Trophoblast cell (in vitro differentiated cells and primary cell): ENCODE measurements around the gene UBE2E2.

Experiments used
- DNase-seq, 2 donors: peaks; one replicate each; pipeline ENCODE4 v3.0.0-alpha.2; 2016
- H2AFZ ChIP-seq: 2 replicates; pipeline ENCODE4 v1.6.1; 2013; ENCODE audit warnings: low read length, moderate library complexity, mild to moderate bottlenecking; ENCODE audit not compliant: insufficient read depth, poor library complexity
- H2AK5ac ChIP-seq: 2 replicates; pipeline ENCODE4 v1.6.1; 2013; ENCODE audit warnings: mild to moderate bottlenecking, low read length
- H2BK120ac ChIP-seq: 2 replicates; pipeline ENCODE4 v1.6.1; 2013; ENCODE audit warnings: low read length, mild to moderate bottlenecking, moderate library complexity; ENCODE audit not compliant: insufficient read depth, poor library complexity
- H2BK12ac ChIP-seq: 2 replicates; pipeline ENCODE4 v1.6.1; 2013; ENCODE audit warnings: mild to moderate bottlenecking, low read length, moderate library complexity
- H2BK5ac ChIP-seq: 2 replicates; pipeline ENCODE4 v1.6.1; 2013; ENCODE audit warnings: low read length, low read depth, moderate library complexity, mild to moderate bottlenecking; ENCODE audit not compliant: poor library complexity
- H3K14ac ChIP-seq: 2 replicates; pipeline ENCODE4 v1.6.1; 2013; ENCODE audit warnings: mild to moderate bottlenecking, low read length
- H3K18ac ChIP-seq: 2 replicates; pipeline ENCODE4 v1.6.1; 2013; ENCODE audit warnings: mild to moderate bottlenecking, low read length
- H3K23ac ChIP-seq: 2 replicates; pipeline ENCODE4 v1.6.1; 2013; ENCODE audit warnings: low read length
- H3K27ac ChIP-seq: 2 replicates; pipeline ENCODE4 v1.5.1; 2013; ENCODE audit warnings: low read depth, mild to moderate bottlenecking, inconsistent platforms, low read length, moderate library complexity
- H3K27me3 ChIP-seq: 2 replicates; pipeline ENCODE4 v1.6.1; 2013; ENCODE audit warnings: inconsistent platforms, mild to moderate bottlenecking, low read length, moderate library complexity; ENCODE audit not compliant: insufficient read depth
- H3K36me3 ChIP-seq, 2 experiments: 1 replicate in 1 of 2; 2 replicates in 1 of 2; pipeline ENCODE4 v1.6.1; 2013; ENCODE audit warnings: low read length in 2 of 2, mild to moderate bottlenecking in 2 of 2, moderate library complexity in 1 of 2; ENCODE audit not compliant: insufficient read depth in 2 of 2, control insufficient read depth in 1 of 2
- H3K4ac ChIP-seq: 2 replicates; pipeline ENCODE4 v1.6.1; 2013; ENCODE audit warnings: low read depth, mild to moderate bottlenecking, low read length, moderate library complexity
- H3K4me1 ChIP-seq, 2 experiments: 1 replicate in 1 of 2; 2 replicates in 1 of 2; pipeline ENCODE4 v1.6.1; 2013; ENCODE audit warnings: low read length in 2 of 2, mild to moderate bottlenecking in 2 of 2, moderate library complexity in 1 of 2; ENCODE audit not compliant: insufficient read depth in 2 of 2, control insufficient read depth in 1 of 2
- H3K4me2 ChIP-seq: 2 replicates; pipeline ENCODE4 v1.6.1; 2013; ENCODE audit warnings: inconsistent platforms, mild to moderate bottlenecking, low read length, moderate library complexity
- H3K4me3 ChIP-seq: 2 replicates; pipeline ENCODE4 v1.5.1; 2013; ENCODE audit warnings: mild to moderate bottlenecking, low read depth, low read length, inconsistent platforms
- H3K79me1 ChIP-seq: one replicate; pipeline ENCODE4 v1.6.1; 2013; ENCODE audit warnings: low read length
- H3K79me2 ChIP-seq: 2 replicates; pipeline ENCODE4 v1.6.1; 2013; ENCODE audit warnings: low read length, mild to moderate bottlenecking; ENCODE audit not compliant: control insufficient read depth, insufficient read depth, poor library complexity
- H3K9ac ChIP-seq: 2 replicates; pipeline ENCODE4 v1.6.1; 2013; ENCODE audit warnings: mild to moderate bottlenecking, low read length
- H3K9me3 ChIP-seq: 2 replicates; pipeline ENCODE4 v1.6.1; 2013; ENCODE audit warnings: low read depth, mild to moderate bottlenecking, control low read depth, inconsistent platforms, low read length; ENCODE audit not compliant: insufficient read depth
- H4K12ac ChIP-seq: 2 replicates; pipeline ENCODE4 v1.6.1; 2013; ENCODE audit warnings: low read depth, mild to moderate bottlenecking, low read length, moderate library complexity
- H4K8ac ChIP-seq: 2 replicates; pipeline ENCODE4 v1.6.1; 2013; ENCODE audit warnings: low read depth, mild to moderate bottlenecking, low read length, moderate library complexity
- H4K91ac ChIP-seq: one replicate; pipeline ENCODE4 v1.6.1; 2013; ENCODE audit warnings: low read depth, mild to moderate bottlenecking, low read length, moderate library complexity
- WGBS: extraction: QIAGEN DNeasy Blood & Tissue Kit; methylation state at CpG from one replicate; pipeline ENCODE4 v1.1.7; 2013; ENCODE audit warnings: missing lambda C conversion rate; ENCODE audit not compliant: insufficient read length, insufficient coverage; ENCODE audit errors: extremely low coverage; 5-methylcytosine and 5-hydroxymethylcytosine counted together

UBE2E2 gene

DNA sequence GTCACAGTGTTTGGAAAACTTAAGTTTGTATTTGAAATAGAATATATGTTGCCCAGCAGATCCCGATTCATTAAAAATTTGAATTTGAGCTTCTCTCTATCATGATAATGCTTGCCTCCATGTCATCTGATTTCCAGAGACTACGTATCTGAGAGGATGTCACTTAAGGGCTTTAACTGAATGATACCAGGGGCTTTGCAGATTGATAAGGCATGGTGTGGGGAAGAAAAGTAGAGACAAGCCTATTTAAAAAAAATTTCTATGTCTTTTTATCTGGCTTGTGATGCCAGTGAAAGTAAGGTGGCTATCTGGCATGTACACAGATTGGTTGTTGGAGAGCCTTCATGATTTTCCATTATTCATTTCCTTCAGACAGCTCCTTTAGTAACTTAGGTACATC, 72.7 kb downstream of the UBE2E2 start:
- Histone ChIP-seq H3K27me3 (no peaks in the 10 kb centered on the region), H3K14ac (no peak overlapping the region), H2BK5ac (no peak overlapping the region), H4K12ac (no peak overlapping the region), H3K4me2 (no peak overlapping the region), H3K27ac (no peak overlapping the region), H4K8ac (no peak overlapping the region), H3K4me3 (no peak overlapping the region), H3K4ac (no peak overlapping the region), H2BK12ac (no peak overlapping the region), H3K79me1 (no peaks in the 10 kb centered on the region), H3K9ac (no peak overlapping the region), H3K18ac (no peak overlapping the region), H3K79me2 (no peaks in the 10 kb centered on the region), H2AFZ (no peak overlapping the region), H2BK120ac (no peak overlapping the region), H2AK5ac (no peak overlapping the region), H3K4me1 (no peaks in the 10 kb centered on the region), H3K36me3 (peaks cover 0 to 6% of the 10 kb centered on the region in 2 experiments), H3K23ac (no peak overlapping the region), H4K91ac (no peak overlapping the region), H3K9me3 (peaks cover 6% of the 10 kb centered on the region)
- no CpG with 5 or more reads among the region's 2 CpGs for WGBS
- no peak for DNase-seq

DNA sequence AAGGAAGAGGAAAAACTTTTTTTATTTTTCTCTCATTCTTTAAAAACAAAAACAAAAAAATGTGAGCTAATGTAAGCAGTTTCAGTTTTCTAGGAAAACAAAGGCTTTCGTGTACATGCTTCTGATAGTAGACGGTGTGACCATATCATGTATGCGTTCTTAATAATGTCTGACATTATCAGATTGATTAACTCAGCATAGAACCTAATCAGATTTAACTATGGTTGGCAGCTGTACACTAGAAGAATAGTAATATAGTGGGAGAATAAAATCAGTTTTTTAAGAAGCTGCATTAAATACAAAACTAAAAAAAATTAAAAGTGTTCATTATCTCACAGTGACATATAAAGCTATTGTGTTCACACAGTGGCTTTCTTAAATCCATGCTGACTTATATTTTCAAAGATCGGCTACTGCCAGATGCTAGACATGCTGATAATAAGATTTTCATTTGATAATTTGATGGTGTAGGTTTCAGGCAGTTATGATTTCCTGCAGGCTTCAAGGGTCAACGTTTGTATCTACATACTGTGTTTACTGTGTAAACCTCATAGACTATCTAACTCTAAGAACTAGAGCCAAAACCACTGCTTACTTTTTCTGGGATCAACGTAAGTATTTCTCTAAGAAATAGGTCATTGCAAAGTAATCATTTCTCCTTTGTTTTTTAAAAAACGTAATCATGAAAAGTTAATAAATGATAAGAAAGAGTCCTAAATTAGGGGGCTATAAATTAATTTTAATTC, 74.0 kb downstream of the UBE2E2 start:
- Histone ChIP-seq H2BK12ac (no peak overlapping the region), H2AK5ac (no peak overlapping the region), H3K36me3 (peaks cover 0 to 3% of the 10 kb centered on the region in 2 experiments), H3K18ac (no peak overlapping the region), H3K27me3 (no peaks in the 10 kb centered on the region), H3K4ac (no peak overlapping the region), H3K9ac (no peak overlapping the region), H2BK120ac (no peak overlapping the region), H4K12ac (no peak overlapping the region), H2AFZ (no peak overlapping the region), H2BK5ac (no peak overlapping the region), H3K23ac (no peak overlapping the region), H3K27ac (no peak overlapping the region), H3K4me3 (no peak overlapping the region), H4K91ac (no peak overlapping the region), H3K4me1 (no peaks in the 10 kb centered on the region), H3K79me1 (no peaks in the 10 kb centered on the region), H3K14ac (no peak overlapping the region), H4K8ac (no peak overlapping the region), H3K4me2 (no peak overlapping the region), H3K79me2 (no peaks in the 10 kb centered on the region), H3K9me3 (peaks cover 3% of the 10 kb centered on the region)
- no CpG with 5 or more reads among the region's 7 CpGs for WGBS
- DNase-seq = no peak

DNA sequence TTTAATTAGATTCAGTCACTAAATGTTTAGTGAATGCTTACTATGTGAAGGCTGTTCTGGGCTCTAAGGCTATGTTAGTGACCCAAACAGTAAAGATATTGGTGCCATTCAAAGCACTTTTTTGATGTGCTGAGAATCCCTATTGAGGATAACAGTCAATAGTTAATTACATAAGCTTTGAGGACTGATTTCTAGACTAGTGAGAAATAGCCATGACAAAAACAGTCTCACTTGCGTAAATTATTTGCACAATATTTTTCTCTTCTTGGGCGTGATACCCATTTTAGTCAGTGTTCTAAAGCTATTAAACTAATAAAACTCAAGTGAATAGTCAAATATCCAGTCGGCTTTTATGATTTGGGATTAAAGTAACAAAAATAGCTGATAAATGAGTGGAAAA, 74.6 kb downstream of the UBE2E2 start:
- Histone ChIP-seq H3K27ac (no peak overlapping the region), H3K79me2 (no peaks in the 10 kb centered on the region), H4K12ac (no peak overlapping the region), H3K36me3 (no peaks in the 10 kb centered on the region), H2AK5ac (no peak overlapping the region), H3K4me3 (no peak overlapping the region), H3K4me1 (no peaks in the 10 kb centered on the region), H3K9me3 (no peaks in the 10 kb centered on the region), H2AFZ (no peak overlapping the region), H3K18ac (no peak overlapping the region), H3K4me2 (no peak overlapping the region), H2BK120ac (no peak overlapping the region), H3K27me3 (no peaks in the 10 kb centered on the region), H3K9ac (no peak overlapping the region), H2BK12ac (no peak overlapping the region), H3K4ac (no peak overlapping the region), H4K91ac (no peak overlapping the region), H2BK5ac (no peak overlapping the region), H4K8ac (no peak overlapping the region), H3K79me1 (no peaks in the 10 kb centered on the region), H3K14ac (no peak overlapping the region), H3K23ac (no peak overlapping the region)
- DNase-seq = no peak
- WGBS = no CpG with 5 or more reads among the region's 3 CpGs

DNA sequence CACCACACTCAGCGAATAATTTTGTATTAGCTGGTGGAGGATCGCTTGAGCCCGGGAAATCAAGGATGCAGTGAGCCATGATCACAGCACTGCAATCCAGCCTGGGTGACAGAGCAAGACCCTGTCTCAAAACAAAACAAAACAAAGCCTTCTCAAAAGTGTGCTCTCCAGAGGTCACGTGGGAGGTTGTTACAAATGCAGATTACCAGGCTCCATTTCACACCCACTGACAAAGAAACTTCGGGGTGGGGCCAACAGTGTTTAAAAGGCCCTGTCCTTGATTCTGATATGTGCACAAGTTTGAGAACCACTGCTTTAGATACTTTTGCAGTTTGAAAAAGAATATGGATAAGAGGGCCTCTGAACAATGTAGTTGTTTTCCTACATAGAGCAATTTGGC, 80.5 kb downstream of the UBE2E2 start:
- no peak overlapping the region for H4K91ac ChIP-seq
- no peak overlapping the region for H4K8ac ChIP-seq
- no peaks in the 10 kb centered on the region for H3K9me3 ChIP-seq
- no peak overlapping the region for H2BK120ac ChIP-seq
- H3K4me1 ChIP-seq = no peaks in the 10 kb centered on the region
- no peak overlapping the region for H2AK5ac ChIP-seq
- no peak overlapping the region for H3K23ac ChIP-seq
- H2AFZ ChIP-seq = no peak overlapping the region
- H2BK5ac ChIP-seq = no peak overlapping the region
- no peak overlapping the region for H4K12ac ChIP-seq
- no peaks in the 10 kb centered on the region for H3K79me2 ChIP-seq
- H3K27ac ChIP-seq = no peak overlapping the region
- H3K4me2 ChIP-seq = no peak overlapping the region
- DNase-seq = no peak
- no peak overlapping the region for H3K4ac ChIP-seq
- H3K79me1 ChIP-seq = no peaks in the 10 kb centered on the region
- no peak overlapping the region for H3K9ac ChIP-seq
- no peaks in the 10 kb centered on the region for H3K36me3 ChIP-seq
- H3K4me3 ChIP-seq = no peak overlapping the region
- H3K18ac ChIP-seq = no peak overlapping the region
- no peaks in the 10 kb centered on the region for H3K27me3 ChIP-seq
- H2BK12ac ChIP-seq = no peak overlapping the region
- WGBS = no CpG with 5 or more reads among the region's 5 CpGs
- H3K14ac ChIP-seq = no peak overlapping the region
